GM19023 (cell line): ENCODE results near the gene AMOTL1.
"Not testable (repeated sequence)": the region's sequence is repeated elsewhere in the genome, so short reads cannot be mapped to it uniquely, and the experiment has no call there.

Experiments used
- ATAC-seq: cut with Tn5 transposase; IDR thresholded peaks from one replicate; pipeline ENCODE4 v1.9.1; 2021; ENCODE audit warnings: mild to moderate bottlenecking, moderate library complexity; ENCODE audit not compliant: unreplicated experiment

The AMOTL1 gene

DNA sequence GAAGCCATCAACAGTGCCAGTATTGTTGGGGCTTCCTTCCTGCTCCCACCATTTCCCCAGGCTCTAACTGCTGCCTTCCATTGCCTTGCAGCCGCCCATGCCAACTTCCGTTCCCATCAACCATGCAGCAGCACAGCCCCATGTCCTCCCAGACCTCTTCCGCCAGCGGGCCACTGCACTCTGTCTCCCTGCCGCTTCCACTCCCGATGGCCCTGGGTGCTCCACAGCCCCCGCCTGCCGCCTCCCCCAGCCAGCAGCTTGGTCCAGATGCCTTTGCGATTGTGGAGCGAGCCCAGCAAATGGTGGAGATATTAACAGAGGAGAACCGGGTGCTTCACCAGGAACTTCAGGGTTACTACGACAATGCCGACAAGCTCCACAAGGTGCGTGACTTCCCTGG is 53.3 kb downstream of the AMOTL1 start:
- ATAC-seq = no peak

DNA sequence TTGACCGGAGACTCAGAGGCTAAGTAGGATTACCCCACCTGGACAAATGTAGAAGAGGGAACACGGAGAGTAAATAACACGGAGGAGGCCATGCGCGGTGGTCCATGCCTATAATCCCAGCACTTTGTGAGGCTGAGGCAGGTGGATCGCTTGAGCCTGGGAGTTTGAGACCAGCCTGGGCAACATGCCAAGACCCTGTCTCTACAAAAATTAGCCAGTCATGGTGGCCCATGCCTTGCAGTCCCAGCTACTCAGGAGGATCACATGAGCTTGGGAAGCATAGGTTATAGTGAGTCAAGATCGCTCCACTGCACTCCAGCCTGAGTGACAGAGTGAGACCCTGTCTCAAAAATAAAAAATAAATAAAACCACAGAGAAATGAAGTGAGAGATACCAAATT is 53.9 kb downstream of the AMOTL1 start:
- ATAC-seq = no peak

DNA sequence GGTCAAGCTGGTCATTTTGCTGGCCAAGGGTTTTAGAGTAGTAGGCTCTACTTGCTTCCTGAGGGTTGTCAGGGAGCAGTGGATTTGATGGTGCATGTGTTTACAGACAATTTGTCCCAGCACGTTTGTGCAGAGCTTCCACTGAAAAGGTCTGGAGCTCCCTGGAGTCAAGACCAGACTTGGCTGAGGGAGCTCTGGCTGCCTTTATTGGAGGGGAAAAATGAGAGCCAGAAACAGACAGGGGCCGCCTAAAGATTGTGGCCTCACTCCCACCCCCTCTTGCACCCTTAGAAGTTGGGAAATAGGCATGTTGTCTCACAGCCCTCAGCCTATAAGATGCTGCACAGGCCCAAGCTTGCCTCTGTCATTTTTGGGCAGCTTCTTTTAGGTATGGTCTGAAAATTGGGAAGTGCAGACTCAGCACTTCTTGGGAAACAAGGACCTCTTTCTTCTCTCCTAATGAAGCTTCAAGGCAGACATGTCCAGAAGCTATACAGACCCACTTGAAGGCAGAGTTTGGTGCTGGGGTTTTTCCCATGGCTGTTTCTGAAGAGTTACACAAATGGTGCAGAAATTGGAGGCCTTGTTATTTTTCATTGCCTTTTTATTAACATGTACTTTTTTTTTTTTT is 55.1 kb downstream of the AMOTL1 start:
- no peak for ATAC-seq

GRCh38 chr11:94825031-94825430 is 56.9 kb downstream of the AMOTL1 start:
- no peak for ATAC-seq

- no peak for ATAC-seq
These were observed 57.3 kb downstream of the AMOTL1 start for GRCh38 chr11:94825481-94825880.

DNA sequence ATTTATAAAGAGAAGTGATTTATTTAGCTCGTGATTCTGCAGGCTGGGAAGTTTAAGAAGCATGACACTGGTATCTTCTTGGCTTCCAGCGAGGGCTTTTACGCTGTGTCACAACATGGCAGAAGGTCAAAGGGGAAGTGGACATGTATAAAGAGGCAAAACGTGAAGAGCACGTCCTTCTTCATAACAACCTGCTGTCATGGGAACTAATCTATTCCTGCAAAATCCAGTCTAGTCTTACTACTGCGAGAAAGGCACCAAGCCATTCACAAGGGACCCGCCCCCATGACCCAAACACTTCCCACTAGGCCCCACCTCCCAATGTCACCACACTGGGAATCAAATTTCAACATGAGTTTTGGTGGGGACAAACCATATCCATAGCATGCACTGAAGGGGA is 58.3 kb downstream of the AMOTL1 start:
- ATAC-seq = no peak

DNA sequence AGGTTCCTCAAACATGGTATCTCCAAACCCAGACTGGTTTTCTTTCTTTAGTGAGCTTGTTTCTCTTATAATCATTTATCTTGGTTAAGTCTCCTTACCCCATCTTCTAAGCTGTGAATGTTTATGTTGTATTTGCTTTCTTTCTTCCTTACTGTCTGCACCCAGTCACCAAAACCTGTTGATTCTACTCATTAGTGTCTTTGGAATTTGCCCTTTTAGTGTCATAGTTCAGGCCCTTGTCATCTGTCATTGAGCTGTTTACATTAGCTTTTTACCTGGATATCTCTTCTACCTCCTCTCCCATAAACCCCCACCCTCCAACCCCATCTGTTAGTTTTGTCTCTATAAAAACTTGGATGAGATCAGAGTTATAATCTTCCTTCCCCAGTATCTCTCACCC is 59.9 kb downstream of the AMOTL1 start:
- ATAC-seq = no peak

DNA sequence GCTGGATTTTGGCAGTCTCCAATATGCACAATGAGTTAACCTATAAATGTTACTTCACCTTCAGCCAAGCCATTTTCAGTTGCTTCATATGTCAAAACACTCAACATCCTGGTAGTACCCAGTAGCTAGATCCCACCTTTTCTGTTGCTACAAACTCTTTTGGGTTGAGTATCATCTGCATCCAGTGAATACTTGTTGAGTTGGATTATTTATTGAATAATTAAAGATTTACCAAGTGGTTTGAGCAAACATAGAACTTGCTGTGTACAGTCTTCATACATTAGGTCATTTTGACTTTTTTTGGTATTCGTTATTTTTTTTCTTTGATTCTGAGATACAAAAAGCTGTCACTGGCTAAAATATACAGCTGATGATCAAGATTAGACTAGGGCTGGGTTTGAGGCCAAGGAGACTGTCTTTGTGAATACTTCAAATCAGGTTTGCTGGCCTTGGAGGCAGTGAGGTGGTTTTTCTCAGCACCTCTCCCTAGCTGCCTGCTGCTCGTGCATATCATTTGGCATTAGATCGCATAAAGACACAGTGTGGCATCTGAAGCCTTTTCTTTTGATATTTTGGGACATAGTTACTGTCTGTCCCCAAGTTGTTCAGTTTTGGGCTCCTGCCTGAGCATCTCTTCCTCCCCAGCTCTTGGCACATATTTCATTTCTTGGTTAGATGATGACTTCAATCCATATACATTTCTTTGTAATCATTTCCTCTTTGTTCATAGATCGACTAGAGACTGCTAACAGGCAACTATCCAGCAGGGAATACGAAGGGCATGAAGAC is 62.8 kb downstream of the AMOTL1 start:
- ATAC-seq = no peak

- ATAC-seq = no peak
These were observed 63.4 kb downstream of the AMOTL1 start for GRCh38 chr11:94831529-94831928.

- ATAC-seq = no peak
These were observed 64.6 kb downstream of the AMOTL1 start for GRCh38 chr11:94832604-94833235.

- ATAC-seq = no peak
These were observed 66.9 kb downstream of the AMOTL1 start for GRCh38 chr11:94834911-94835593.

GRCh38 chr11:94835594-94835927 is 67.4 kb downstream of the AMOTL1 start:
- no peak for ATAC-seq

DNA sequence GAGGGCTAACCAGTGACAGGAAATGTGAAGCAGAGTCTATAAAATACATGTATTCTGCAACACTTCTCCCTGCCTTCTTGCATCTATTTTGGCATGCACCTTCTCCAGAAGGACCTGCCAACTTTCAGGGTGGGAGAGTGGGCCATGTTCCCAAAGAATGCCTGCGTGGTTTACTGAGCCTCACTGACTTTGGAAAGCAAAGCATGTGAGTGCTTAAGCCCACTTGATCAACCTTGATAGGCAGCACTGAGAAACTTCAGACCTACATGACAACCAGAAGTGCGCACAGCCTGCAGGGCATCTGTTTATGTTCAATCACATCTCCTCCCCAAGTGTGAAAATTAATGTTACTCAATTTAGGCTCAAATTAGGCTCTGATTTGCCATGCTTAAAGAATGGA is 69.2 kb downstream of the AMOTL1 start:
- ATAC-seq = no peak

DNA sequence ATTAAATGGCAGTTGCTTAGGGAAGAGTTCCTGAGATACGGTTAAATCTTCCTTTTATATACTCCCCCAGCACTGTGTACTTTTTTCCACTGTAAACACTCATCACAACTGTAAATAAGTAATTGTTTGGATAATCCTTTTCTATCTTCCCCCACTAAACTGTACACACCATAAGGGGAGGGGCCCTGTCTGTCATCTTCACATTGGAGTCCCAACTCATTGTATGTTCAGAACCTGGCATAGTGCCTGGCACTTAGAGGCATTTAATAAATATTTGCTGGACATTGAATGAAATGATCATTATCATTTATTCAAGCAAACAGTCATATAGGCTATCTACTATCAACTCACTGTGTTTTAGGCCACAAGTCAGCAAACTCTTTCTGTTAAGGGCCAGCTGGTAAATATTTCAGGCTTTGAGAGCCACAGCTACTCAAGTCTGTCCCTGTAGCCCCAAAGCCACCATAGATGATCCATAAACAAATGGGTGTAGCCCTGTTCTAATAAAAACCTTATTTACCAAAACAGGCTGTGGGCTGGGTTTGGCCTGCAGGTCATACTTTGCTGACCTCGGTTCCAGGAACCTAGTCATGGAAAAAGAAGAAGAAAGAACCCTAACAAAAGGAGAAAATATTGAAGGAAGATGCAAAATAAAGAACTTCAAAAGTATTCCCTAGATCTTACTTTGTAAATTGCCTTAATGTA is 70.0 kb downstream of the AMOTL1 start:
- no peak for ATAC-seq

- no peak for ATAC-seq
These were observed 72.1 kb downstream of the AMOTL1 start for GRCh38 chr11:94840209-94840608.

DNA sequence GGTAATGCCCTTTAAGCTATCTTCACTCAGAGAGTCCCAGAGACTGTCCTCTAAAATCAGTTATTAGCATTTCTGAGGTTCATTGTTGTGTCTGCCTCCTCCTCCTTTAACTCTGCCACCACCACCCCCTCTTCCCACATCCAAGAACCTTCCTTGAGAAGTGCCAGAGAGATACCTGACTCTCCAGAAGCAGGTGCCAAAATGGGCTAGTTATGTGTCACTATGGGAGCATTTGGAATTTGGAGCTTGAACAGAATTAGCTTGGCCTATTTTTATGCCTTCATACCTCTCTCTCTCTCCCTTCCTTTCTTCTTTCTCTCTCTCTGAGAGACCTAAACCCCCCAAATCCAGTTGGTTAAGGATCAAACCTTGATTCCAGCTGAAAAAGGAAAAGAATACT is 75.9 kb downstream of the AMOTL1 start:
- ATAC-seq = no peak

GRCh38 chr11:94845622-94846021 is 77.5 kb downstream of the AMOTL1 start:
- no peak for ATAC-seq

GRCh38 chr11:94849839-94850238 is 81.7 kb downstream of the AMOTL1 start:
- ATAC-seq = no peak

GRCh38 chr11:94851864-94852636 is 83.9 kb downstream of the AMOTL1 start:
- ATAC-seq = no peak

DNA sequence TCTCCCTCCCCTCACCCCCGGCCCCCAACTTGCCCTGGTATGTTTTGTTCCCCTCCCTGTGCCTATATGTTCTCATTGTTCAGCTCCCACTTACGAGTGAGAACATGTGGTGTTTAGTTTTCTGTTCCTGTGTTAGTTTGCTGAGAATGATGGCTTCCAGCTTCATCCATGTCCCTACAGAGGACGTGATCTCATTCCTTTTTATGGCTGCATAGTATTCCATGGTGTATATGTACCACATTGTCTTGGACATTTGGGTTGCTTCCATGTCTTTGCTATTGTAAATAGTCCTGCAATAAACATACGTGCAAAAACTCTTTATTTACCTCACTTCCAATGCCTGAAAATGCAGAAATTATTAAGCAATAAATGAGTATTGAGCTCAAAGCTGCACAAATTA is 85.1 kb downstream of the AMOTL1 start:
- ATAC-seq = not testable (repeated sequence)
